ENCODE measurements around the gene TOX3. TPM values are rescaled to one million over a fixed set of nuclear protein-coding genes. Genes with fewer than 3 reads are reported as not detected.
A peak's percentile ranks its signal among the peaks of the same experiment; 100 is the strongest.

Gene TOX3
- polyA plus RNA-seq, 1 donor from 2014 or later, result 2.3 TPM

- H3K27ac ChIP-seq (ENCODE audit: low read length), result no peak overlapping the region
- no peak overlapping the region for H3K9ac ChIP-seq (ENCODE audit: low read length)
- no peak overlapping the region for H2AFZ ChIP-seq (ENCODE audit: low read depth, low read length)
- peaks cover 50% of the 10 kb centered on the region for H3K79me2 ChIP-seq (replicated peaks; ENCODE audit: insufficient read depth, low read length)
- H3K27me3 ChIP-seq (ENCODE audit: insufficient read depth, low read depth, low read length), result no peaks in the 10 kb centered on the region
- H3F3A ChIP-seq (ENCODE audit: insufficient read depth, low read length, poor library complexity, severe bottlenecking), result no peaks in the 10 kb centered on the region
- H3K4me3 ChIP-seq (ENCODE audit: low read length), result no peak overlapping the region
- no peaks in the 10 kb centered on the region for H3K9me3 ChIP-seq (ENCODE audit: low read length)
- H4K20me1 ChIP-seq (ENCODE audit: insufficient read depth), result no peaks in the 10 kb centered on the region
- no peak overlapping the region for H3K4me2 ChIP-seq (ENCODE audit: low read length)
- no peaks in the 10 kb centered on the region for H3K36me3 ChIP-seq (ENCODE audit: insufficient read depth, low read length)
- TF ChIP-seq EZH2 (IDR thresholded peaks at IDR 0.05; ENCODE audit: borderline replicate concordance, insufficient read depth, low read length, poor library complexity, severe bottlenecking) (no peak), SMC3 (conservative IDR thresholded peaks at IDR 0.05; ENCODE audit: poor library complexity) (no peak), POLR2AphosphoS5 (IDR thresholded peaks at IDR 0.05) (no peak), CTCF (IDR thresholded peaks at IDR 0.05; ENCODE audit: poor library complexity, severe bottlenecking) (no peak), EP300 (conservative IDR thresholded peaks at IDR 0.05; ENCODE audit: poor library complexity, severe bottlenecking) (no peak), MXI1 (conservative IDR thresholded peaks at IDR 0.05; ENCODE audit: poor library complexity, severe bottlenecking) (no peak), REST (IDR thresholded peaks at IDR 0.05; ENCODE audit: borderline replicate concordance) (no peak), TAF1 (IDR thresholded peaks at IDR 0.05; ENCODE audit: low read depth) (no peak), RAD21 (conservative IDR thresholded peaks at IDR 0.05) (no peak)
- H3K9me2 ChIP-seq (ENCODE audit: insufficient read depth, low read length), result no peaks in the 10 kb centered on the region
These were observed 79.2 kb downstream of the TOX3 start for GRCh38 chr16:52467753-52468152.

- no peaks in the 10 kb centered on the region for H4K20me1 ChIP-seq (ENCODE audit: insufficient read depth)
- no peak overlapping the region for H3K9ac ChIP-seq (ENCODE audit: low read length)
- no peaks in the 10 kb centered on the region for H3K9me2 ChIP-seq (ENCODE audit: insufficient read depth, low read length)
- H3K4me2 ChIP-seq (ENCODE audit: low read length), result no peak overlapping the region
- TF ChIP-seq TAF1 (IDR thresholded peaks at IDR 0.05; ENCODE audit: low read depth) (no peak), EP300 (conservative IDR thresholded peaks at IDR 0.05; ENCODE audit: poor library complexity, severe bottlenecking) (peak; percentile 72), REST (IDR thresholded peaks at IDR 0.05; ENCODE audit: borderline replicate concordance) (no peak), EZH2 (IDR thresholded peaks at IDR 0.05; ENCODE audit: borderline replicate concordance, insufficient read depth, low read length, poor library complexity, severe bottlenecking) (no peak), SMC3 (conservative IDR thresholded peaks at IDR 0.05; ENCODE audit: poor library complexity) (no peak), MXI1 (conservative IDR thresholded peaks at IDR 0.05; ENCODE audit: poor library complexity, severe bottlenecking) (no peak), RAD21 (conservative IDR thresholded peaks at IDR 0.05) (no peak), POLR2AphosphoS5 (IDR thresholded peaks at IDR 0.05) (peak; percentile 88), CTCF (IDR thresholded peaks at IDR 0.05; ENCODE audit: poor library complexity, severe bottlenecking) (no peak)
- no peak overlapping the region for H3K27ac ChIP-seq (ENCODE audit: low read length)
- no peak overlapping the region for H2AFZ ChIP-seq (ENCODE audit: low read depth, low read length)
- no peaks in the 10 kb centered on the region for H3F3A ChIP-seq (ENCODE audit: insufficient read depth, low read length, poor library complexity, severe bottlenecking)
- H3K4me3 ChIP-seq (ENCODE audit: low read length), result no peak overlapping the region
- H3K79me2 ChIP-seq (replicated peaks; ENCODE audit: insufficient read depth, low read length), result peaks cover 53% of the 10 kb centered on the region
- H3K36me3 ChIP-seq (ENCODE audit: insufficient read depth, low read length), result no peaks in the 10 kb centered on the region
- H3K9me3 ChIP-seq (ENCODE audit: low read length), result no peaks in the 10 kb centered on the region
- H3K27me3 ChIP-seq (ENCODE audit: insufficient read depth, low read depth, low read length), result no peaks in the 10 kb centered on the region
These were observed 79.9 kb downstream of the TOX3 start for GRCh38 chr16:52466994-52467393.
